Ishikawa (cell line): ENCODE results near the gene ZXDB.

Experiments used
- CEBPB ChIP-seq: IDR thresholded peaks from 2 replicates; pipeline ENCODE4 v1.6.1; 2012
- EGR1 ChIP-seq: IDR thresholded peaks from 2 replicates; pipeline ENCODE4 v1.6.1; 2012
- EP300 ChIP-seq: IDR thresholded peaks from 2 replicates; pipeline ENCODE4 v1.6.1; 2012; ENCODE audit warnings: borderline replicate concordance
- FOXM1 ChIP-seq: IDR thresholded peaks from 2 replicates; pipeline ENCODE4 v1.6.1; 2012; ENCODE audit warnings: low read depth, borderline replicate concordance
- MAX ChIP-seq: IDR thresholded peaks from 2 replicates; pipeline ENCODE4 v1.6.1; 2012
- RAD21 ChIP-seq: IDR thresholded peaks from 2 replicates; pipeline ENCODE4 v1.6.1; 2012; ENCODE audit warnings: low read depth
- REST ChIP-seq: IDR thresholded peaks from 2 replicates; pipeline ENCODE4 v1.6.1; 2012; ENCODE audit warnings: low read depth, mild to moderate bottlenecking
- TCF12 ChIP-seq: IDR thresholded peaks from 2 replicates; pipeline ENCODE4 v1.6.1; 2012; ENCODE audit warnings: low read depth
- TEAD4 ChIP-seq: IDR thresholded peaks from 2 replicates; pipeline ENCODE4 v1.6.1; 2012
- USF1 ChIP-seq: IDR thresholded peaks from 2 replicates; pipeline ENCODE4 v1.6.1; 2012
- YY1 ChIP-seq: IDR thresholded peaks from 2 replicates; pipeline ENCODE4 v1.6.1; 2012; ENCODE audit warnings: low read depth
- ZBTB7A ChIP-seq: IDR thresholded peaks from 2 replicates; pipeline ENCODE4 v1.6.1; 2012; ENCODE audit warnings: low read depth

GRCh38 chrX:57586360-57586759 lies 5.5 kb upstream of the ZXDB start:
- TF ChIP-seq MAX (no peak), EP300 (no peak), ZBTB7A (no peak), EGR1 (no peak), YY1 (no peak), USF1 (no peak), CEBPB (no peak), RAD21 (no peak), REST (no peak), TEAD4 (no peak), FOXM1 (no peak), TCF12 (no peak)
